SKM-1 (cell line): Measurements from ENCODE around the gene IMMT.

Experiments
- DNase-seq: peaks from one replicate; lab custom pipeline; 2025; ENCODE audit not compliant: unreplicated experiment; lab: John Stamatoyannopoulos, UW

Gene IMMT

DNA sequence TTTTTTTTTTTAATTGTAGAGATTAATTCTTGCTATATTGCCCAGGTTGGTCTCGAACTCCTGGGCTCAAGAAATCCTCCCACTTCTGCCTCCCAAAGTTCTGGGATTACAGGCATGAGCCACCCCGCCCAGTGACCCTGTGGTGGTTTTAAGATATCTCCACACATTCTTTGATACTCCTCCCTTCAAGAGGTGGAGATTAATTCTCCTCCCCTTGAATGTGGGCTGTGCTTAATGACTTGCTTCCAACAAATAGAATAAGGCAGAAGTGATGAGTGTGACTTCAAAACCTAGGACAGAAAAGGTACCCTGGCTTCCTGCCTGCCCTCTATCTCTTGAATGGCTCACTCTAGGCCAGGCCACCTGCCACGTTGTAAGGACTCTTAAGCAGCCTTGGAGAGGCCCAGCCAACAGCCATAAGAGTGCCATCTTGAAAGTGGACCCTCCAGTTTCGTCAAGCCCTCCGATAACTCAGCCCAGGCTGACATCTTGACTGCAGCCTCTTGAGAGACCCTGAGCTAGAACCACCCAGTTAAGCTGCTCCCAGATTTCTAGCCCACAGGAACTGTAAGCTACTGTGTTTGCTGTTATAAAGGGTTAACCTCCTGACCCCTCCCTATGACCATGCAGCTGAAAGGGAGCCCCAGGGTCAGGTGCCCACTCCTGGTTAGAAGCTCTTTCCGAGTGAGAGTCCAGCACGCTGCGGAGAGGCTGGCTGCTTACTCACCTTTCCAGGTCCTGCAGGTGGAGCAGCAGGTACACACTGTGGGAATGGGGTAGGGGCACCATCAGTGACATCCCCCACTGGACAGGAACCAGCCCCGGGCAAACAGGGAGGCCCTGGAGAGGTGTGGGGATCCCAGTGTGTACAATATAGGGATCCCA lies 31.6 kb upstream of the IMMT start:
- no peak for DNase-seq

DNA sequence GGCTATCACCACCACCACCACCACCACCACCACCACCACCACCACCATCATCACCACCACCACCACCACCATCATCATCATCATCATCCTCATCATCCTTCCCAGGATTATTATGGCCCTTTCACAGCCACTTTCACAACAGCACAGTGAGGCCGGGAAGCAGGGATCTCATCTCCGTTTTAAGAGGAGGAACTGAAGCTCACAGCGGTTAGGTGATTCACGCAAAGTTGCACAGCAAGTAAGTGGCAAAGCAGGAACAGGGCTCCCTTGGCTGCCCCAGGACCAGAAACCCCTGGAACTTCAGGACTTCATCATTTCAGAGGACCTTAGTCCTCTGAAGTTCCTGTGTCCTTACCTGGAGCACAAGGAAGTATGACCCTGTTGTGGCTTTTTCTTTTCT lies 30.8 kb upstream of the IMMT start:
- DNase-seq: no peak

DNA sequence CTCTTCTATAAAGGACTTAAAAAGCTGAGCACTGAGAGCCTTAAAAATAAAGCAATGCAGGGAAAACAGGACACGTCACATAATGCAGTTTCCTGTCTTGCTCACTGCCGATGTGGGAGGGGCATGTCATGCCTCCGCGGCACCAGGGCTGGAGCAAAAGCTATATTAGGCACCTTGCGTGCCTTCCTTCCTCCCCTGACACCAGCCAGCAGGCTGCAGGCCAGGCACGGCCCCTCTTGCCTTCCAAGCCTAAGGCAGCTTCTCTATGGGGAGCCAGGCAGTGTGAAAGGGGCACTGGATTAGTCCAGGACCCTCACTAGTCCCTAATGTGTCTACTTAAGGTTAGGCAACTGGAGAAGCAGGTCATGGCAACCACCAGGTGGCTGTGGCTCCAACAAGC lies 30.3 kb upstream of the IMMT start:
- DNase-seq: no peak

DNA sequence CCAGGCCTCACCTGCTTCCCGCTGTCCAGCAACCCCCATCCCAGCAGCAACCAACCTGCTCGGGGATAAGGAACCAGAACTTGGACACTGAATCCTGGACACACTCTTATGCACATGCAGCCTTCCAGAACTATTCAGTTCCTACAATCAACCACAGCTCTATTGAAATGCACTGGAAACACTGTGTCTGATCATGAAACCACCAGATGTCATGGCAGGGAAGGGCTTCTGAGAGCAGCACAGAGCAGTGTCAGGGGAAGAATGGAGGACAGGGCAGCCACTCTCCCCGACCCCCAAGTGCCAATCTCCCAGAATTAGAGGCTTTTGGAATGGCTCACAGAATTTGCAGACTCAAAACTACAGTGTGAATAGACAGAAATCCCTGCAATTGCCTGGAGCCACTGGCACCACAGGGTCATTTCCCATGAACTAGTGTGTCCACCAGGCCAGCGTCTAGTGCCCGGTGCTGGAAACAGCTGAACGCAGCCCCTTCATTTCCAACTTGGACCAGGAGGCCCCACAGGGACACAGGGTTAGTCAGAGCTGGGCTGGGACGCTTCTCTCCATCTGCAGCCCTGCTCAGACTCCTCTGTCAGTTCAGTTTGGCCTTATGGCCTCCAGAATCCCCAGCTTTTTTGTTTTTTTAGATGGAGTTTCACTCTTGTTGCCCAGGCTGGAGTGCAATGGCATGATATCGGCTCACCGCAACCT lies 29.5 kb upstream of the IMMT start:
- no peak for DNase-seq

DNA sequence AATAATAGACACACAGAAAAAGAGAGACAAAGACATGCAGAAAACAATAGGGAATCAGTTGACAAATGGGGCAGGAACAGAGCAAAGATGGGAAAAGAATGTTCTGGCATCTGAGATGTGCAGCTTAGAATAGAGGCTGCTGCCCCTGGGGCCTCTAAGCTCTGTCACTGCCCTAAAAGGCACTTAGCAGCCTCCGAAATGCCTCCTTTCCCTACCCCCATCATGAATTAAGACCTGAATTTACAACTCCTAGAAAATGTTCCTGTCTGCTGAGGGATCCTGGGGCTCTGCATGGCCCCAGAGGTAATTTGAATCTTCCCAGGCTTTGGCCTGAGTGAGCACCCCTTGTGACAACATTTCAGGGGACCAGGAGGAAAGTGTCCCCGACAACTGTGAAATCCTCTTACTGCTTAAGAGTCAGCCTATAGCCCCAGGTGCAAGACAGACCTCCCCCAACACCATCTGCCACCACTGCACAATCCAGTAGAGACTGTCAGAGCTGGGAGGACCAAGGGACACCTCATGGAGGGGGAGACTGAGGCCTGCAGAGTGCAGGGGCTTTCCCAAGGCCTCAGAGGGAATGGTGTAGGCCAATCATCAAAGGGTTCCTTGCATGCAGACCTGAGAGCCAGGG lies 28.8 kb upstream of the IMMT start:
- DNase-seq: no peak

DNA sequence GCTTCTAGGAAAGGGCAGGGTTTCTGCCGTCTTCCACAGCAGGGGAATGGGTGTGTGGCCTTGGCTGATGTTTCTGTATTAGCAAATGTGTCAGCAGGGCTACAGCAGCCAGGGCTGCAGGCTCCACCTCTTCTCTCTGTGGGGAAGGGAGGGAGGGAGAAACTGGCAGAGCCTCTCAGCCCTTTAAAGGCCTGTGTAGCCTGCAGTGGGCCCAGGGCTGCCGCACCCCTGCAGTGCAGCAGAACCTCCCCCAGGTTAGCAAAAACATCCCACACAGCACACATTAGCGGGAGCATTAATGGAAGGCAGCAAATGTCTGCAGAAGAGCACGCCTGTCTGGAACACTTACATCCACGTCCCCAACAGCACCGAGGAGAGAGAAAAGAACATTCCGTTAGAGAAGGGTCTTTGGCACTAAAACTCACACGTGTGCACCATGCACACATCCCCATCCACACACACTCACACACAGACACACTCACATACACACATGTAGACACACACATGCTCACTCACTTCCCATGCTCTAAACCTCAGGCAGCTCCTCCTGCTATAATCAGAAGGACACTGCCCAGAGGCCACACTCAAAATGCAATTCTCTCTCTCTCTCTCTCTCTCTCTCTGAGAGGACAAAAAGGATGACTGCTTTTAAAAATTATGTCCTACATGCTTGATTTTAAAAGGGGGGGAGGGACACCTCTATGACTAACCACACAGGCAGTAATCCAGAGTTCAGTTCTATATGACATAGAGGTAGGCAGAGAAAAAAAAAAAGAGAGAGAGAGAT lies 28.1 kb upstream of the IMMT start:
- no peak for DNase-seq

DNA sequence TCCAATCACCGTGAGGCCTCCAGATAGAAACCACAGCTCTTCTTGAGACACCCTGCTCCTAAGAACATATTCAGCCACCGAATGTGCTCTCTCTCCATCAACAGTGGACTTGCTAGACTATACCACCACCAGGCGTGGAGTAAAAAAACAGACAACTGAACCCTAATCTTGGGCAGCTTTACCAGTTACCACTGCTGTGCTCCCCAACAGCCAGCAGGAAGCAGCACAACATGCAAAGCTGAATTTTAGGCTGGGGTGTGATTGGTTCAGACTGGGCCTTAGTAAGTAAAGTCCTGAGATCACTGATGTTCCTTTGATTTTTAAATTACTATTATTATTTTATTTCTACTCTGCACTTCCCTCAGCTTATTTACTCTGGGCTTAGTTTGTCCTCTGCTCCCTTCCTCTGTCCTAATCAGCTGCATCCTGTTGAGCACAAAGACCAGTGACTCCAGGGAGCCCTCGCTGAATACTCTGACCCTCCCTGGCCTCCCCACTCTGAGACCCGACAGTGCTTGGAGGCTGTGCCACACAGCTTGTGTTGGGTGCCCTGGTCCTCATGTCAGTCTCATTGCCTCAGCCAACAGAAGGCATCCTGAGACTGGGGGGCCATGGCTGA lies 25.9 kb upstream of the IMMT start:
- peak; percentile 82 for DNase-seq

DNA sequence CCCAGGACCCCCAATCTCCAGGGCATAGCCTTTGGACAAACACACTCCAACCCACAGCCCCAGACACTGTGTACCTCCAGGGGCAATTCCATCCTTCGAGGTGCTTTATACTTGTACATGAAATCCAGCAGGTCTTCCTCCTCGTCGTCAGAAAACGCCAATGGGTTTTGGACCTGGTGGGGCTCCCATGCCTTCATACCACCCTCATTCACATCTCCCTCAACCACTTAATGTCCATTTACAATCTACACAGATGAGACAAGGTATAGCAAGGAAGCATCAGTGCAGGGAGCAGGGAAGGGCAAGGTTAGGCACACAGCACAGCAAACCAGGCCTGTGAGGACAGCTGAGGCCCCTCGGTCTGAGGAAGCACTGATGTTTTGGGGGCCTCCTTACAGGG lies 24.6 kb upstream of the IMMT start:
- no peak for DNase-seq

DNA sequence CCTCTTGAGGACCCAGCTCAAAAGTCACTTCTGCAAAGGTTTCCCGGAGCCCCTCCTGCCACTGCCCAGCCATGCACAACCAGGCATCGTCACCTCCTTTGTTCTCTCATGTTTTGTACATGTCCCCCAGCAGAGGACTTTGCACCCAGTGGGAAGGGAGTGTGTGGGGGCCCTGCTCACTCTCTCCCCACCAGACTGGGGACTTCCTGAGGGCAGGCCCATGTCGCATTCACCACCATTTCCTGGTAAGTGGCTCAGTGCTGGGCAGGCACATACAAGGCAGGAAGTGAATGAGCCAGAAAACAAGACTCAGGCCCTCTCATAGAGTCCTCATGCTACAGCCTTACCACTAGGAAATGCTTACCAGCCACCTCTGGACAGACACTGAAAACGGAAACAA lies 22.9 kb upstream of the IMMT start:
- no peak for DNase-seq

DNA sequence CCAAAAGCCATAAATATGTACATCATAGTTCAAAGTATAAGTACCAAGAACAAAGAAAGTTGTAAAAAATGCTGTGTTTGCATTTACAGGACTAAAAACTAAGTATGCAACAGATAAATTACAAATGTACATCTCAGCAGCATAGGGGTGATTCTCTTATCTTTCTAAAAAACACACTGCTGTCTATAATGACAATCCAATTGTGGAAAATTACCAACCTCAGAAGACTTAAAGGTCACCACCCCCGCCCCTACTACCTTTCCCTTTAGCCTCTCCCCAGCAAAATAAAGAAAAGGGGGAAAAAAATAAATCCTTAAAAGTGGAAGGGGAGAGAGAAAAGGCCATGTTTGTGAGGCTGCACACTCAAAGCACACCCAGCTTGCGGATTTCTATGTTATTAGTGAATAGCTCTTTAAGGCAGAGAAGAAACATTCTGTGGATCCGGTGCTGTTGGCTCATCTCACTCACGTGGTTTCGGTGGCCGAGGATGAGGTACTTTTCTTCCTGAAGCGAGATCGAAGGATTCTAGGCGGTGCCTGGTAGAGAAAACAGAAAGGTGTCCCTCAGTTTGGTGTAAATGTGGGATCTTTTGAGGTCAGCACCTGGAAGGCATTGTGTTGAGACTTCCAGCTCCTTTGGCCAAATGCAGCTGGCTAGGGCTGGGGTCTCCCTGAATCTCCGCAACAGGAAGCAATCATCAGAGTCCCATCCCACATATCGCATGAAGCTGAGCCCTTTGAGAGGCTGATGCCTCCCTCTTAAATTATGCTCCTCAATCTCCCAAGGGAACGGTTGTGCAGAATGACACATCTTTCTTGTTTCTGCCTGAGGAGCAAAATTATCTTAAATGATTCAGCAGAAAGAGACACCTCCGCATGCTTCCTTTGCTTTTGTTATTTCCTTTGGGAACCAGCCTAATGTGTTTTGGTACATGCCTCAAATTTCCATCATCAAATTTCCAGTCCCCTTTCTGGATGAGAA lies 21.6 kb upstream of the IMMT start:
- no peak for DNase-seq

DNA sequence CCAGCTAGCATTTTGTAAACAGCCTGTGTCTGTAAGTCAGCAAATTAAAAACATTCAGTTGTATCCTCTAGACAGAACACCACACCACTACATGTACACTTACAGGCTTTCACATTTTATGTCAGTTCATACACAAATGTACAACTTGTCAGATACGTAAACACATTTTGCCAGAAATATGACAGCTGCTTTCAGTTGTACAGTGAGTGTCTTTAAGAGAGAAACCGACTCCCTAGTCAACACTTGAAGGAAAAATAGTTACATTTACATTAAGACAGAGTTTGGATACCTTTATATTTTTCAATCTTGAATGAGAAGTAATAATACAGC lies 19.2 kb upstream of the IMMT start:
- DNase-seq: no peak

DNA sequence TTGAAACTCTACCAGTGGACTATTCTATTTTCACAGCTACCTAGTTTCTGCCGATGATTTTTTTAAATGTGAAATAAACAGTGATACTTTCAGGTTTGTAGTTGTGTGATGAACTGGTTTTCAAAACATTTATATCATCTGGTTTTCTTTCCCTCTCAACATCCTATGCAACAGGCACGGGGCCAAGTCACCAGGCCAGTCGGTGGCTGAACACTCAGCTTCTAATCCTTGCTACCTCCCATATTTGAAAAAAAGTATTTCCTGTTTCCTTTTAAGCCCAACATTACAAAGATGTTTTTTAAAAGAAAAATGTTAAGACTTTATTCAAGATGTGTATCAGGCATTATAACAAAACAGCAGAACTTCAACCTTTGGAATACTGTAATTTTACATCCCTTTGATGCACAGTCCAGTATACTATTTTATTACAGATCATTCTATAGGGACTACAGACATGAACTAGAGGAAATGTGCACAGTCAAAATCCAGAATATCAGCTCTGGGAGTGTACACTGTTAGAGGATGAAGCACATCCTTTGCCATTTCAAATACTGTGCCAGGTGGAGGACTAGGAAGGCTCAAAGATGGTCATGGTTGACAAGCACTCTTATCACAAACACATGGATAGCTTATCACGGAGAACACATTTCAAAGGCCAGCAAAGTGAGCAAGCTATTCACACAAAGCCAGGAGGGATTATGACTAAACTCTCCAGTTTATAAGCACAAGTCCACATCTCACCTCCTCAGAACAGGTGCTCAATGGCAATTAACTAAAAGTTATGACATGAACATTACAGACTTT lies 18.6 kb upstream of the IMMT start:
- no peak for DNase-seq

DNA sequence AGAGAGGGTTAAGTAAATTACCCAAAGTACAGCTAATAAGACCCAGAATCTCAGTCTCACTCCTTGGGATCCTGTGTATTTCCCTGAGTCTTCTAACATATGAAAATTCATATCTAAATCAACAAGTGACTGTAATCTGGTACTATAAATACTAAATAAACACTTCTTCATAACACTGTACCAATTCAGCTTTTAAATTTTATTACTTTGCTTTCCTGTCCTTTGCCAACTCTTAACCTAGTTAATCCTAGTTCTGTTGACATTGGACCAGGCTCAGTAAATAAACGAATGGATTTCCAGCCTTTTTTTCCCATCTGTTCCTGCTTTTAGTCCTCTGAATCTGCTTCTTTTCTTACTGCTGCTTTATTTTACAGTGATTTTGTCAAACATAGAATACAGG lies 17.8 kb upstream of the IMMT start:
- DNase-seq: no peak

DNA sequence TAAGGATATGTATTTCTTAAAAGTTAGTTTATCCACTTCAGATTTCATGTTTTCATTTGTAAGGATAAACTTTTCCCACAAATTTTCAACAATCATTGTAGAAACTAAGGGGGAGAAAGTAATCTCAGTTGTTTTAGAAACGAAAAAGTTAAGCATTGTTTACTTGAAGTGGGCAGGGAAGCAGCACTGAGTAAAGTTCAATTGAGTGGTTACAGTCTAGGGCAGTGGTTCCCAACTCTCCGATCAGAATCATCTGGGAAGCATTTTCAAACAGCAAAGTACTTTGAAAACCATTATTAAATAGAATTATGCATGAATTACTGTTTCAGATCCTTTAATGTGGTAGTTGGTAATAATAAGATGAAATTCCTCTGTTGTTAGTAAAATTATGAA lies 16.5 kb upstream of the IMMT start:
- DNase-seq: no peak

DNA sequence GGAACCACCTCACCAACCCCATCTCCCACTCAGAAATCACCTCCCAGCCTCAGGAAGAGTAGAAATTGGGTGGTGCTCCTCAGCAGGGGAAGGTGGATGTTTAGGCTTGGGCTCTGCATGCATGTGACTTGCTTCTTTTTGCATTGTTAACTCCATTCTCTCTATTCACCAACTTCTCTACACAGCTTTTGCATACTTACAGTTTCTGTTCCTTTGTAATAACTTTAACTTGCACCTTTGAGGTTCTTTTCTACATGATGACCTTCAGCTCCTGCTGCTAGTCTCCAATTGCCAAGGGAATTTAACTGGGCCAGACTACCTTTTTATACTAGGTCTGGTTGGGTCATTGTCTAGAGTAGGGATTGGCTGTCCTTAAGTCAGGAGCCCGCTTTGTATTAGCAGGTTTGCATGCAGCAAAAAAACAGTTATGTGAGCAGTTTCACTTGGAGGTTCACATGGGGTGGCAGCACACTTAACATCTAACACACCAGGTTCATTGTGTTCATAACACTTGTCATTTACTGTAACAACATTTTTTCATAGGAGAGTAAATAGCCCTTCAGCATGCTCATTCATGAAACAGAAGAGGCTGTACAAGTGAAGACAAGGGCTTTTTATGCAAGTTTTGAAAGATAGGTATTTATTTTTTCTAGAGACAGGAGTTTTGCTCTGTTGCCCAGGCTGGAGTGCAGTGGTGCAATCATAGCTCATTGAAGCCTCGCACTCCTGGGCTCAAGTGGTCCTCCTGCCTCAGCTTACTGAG lies 16.0 kb upstream of the IMMT start:
- no peak for DNase-seq

DNA sequence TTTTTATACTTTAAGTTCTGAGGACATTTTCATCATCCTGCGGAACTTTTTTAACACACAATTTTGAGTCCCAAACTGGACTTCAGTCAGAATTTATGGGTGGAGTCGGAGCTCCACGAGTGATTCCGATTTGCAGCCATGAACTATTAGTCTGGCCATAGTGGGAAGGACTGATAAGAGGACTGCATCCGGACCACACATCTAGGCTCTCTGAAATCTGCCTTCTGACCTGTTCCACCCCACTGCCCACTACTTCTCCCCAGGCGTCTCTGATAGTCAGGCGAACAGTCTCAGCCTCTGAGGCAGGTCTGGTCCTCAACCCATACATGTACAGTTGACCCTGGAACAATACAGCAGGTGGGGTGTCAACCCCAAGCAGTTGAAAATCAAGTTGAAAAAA lies 9.2 kb upstream of the IMMT start:
- no peak for DNase-seq

DNA sequence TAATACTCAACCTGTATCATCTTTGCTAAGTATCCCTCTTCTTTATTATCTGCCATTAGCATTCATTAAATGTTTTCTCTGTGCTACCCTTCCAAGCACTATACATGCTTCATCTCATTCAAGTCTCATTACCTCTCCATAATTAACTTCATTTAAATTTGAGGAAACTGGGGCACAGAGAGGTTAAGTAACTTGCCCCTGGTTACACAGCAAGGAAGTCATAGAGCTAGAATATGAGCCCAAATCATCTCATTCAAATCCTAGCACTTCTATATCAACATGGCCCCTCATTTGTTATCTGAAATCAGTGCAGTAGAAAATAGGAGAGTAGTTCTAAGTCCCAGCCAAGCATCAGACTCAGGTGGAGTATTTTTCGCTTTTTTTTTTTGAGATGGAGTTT lies 8.4 kb upstream of the IMMT start:
- DNase-seq: no peak

DNA sequence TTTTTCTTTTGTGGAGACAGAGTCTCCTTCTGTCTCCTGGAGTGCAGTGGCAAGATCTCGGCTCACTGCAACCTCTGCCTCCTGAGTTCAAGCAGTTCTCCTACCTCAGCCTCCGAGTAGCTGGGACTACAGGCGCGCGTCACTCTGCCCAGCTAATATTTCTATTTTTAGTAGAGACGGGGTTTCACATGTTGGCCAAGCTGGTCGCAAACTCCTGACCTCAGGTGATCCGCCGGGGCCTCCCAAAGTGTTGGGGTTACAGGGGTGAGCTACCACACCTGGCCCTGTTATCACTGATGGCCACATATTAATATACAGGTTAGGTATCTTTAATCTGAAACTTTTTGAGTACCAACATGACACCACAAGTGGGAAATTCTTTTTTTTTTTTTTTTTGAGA lies 7.4 kb upstream of the IMMT start:
- DNase-seq: no peak
